Measurements from ENCODE around the gene TMEM229B.
"Not testable (repeated sequence)": the region's sequence is repeated elsewhere in the genome, so short reads cannot be mapped to it uniquely, and the experiment has no call there.

The TMEM229B gene

DNA sequence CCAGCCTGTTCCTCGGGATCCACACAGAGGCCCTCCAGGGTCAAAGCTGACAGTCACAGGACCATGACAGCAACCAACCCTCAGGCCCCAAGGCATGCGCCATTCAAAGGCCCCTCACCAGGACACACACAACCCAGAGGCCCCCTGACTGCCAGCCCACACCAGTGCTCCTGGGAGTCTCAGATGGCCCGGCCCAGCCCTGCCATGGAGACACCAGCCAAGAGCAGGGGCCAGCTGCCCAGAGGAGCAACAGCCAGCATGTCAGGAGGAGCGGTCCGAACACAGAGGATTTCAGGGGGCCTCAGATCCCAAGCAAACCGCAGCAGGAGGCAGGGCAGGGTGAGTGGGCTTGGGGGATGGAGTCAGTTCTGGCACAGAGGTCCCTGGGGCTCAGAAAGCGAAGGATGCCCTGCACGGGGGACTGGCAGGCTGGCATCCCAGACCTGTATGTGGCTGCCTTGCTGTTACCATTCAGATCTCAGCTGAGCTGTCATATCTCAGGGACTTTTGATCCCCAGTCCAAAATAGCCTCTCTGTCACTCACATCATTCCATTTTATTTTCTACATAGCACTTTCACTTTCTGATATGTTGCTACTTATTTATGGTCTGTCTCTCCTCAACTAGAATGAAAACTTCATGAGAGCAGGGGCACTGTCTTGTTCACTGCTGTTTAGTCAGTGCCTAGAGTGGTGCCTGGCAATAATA is 4.8 kb downstream of the TMEM229B start:
- no peak for DNase-seq

DNA sequence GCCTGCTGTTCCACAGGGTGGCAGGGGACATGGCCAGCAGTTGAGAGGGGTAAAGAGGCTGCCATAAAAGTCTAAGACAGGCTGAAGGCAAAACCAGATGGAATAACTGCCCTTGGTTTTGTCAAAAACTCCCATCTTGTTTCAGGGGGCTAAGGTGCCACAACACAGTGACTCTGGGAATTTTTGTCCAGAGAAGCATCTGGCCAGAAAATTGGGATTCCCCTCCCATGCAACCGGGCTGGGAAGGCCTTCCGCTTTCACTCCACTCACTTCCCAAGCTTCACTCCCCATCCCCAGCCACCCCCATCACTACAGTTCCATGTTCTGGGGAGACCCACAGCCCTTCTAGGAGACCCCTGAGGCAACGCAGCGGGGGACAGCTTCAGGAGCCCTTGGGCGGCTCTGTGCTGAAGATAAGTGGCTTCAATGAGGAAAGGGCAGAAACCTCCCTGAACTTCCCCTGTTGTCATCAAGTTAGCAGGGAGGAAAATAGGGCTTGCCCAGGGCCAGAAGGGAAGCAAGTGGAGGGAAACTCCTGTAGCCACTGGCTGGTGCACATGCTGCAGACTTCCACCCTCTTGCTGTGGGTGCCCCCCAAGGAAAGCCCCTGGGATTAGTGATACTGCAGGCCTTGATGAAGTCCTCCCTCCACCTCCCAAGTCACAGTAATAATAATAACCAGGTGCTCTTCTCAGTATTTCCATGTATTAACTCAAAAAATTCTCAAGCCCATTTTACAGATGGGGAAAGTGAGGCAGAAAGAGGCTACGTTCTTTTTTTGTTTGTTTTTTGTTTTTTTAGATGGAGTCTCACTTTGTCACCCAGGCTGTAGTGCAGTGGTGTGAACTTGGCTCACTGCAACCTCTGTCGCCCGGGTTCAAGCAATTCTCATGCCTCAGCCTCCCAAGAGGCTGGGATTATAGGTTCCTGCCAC is 6.0 kb downstream of the TMEM229B start:
- no peak for DNase-seq

DNA sequence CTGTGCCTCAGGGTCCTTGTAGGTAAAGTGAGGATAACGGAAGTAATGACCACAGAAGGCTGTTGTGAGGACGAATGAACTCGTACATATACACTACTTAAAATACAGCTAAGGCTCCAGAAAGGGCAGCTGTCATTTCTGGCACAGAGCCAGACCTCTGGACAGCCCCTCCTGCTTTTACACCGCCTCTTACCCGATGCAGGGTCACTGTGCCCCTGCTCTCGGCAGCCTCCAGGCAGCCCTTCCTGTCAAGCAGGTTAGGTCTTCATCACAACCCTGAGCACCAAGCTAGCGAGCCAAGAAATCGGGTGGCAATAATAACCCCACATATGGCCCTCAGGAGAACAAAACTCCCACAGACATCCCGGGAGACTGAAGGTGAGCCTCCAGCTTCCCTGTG is 8.5 kb downstream of the TMEM229B start:
- peak; percentile 48 for DNase-seq

DNA sequence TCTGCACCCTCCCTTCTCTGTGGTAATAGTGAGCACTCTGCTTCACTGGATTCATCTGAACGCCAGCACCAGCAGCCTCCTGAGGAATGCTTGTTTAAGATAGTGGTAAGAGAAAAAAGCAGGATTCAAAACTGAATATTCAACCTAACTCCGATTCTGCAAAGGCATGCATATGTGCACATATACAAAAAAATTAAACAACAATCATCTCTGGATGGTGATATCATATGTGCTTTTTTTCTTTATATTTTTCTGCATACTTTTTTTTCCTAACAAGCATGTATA is 9.8 kb downstream of the TMEM229B start:
- DNase-seq = no peak

DNA sequence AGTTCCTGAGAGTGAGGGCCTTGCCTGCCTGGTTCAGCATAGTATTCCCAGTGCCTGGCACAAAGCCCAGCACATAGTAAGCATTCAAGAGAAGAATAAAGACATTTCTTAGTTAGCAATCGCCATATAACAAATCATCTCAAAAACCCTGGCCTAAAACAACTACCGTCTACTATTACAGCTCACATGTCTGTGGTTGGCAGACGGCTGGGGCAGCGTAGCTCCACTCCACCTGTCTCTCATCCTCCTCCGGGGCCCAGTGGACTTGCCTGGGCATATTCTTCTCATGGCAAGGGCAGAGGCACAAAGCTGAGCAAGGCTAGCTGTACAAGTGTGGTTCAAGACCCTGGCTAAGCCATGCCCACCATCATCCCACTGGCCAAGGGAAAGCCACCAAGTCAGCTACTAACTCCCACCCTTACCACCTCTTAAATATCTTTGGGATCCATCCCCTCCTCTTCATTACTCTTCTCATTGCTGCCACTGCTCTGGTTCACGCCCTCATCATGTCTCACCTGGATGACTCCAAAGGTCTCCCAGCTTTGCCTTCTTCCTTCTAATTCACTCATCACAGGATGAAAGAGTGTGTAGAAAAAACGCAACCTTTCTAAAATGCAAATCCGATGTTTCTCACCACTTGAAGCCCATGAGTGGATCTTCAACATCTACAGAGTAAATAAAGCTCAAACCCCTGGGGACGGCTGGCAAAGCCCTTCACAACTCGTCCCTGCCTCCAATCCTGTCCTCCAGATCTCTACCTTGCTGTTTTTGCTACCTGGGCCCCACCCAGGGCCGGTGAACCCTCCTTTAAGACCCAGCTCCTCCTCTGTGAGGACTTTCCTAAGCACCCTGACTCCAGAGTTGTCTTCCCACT is 10.4 kb downstream of the TMEM229B start:
- DNase-seq = no peak

DNA sequence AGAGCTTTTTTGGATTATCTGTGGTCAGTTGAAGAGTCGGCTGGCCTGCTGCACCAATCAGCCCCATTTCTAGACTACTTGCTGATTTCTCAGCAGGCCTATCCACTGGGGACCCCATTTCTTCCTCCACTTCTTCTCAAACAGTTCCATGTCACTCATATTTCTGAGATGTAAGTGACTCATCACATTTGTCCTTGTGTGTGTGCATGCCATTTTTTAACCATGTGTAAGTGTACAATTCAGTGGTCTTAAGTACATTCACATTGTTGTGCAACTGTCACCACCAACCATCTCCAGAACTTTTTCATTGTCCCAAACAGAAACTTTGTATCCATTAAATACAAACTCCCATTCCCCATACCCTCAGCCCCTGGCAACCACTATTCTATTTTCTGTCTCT is 14.2 kb downstream of the TMEM229B start:
- no peak for DNase-seq

DNA sequence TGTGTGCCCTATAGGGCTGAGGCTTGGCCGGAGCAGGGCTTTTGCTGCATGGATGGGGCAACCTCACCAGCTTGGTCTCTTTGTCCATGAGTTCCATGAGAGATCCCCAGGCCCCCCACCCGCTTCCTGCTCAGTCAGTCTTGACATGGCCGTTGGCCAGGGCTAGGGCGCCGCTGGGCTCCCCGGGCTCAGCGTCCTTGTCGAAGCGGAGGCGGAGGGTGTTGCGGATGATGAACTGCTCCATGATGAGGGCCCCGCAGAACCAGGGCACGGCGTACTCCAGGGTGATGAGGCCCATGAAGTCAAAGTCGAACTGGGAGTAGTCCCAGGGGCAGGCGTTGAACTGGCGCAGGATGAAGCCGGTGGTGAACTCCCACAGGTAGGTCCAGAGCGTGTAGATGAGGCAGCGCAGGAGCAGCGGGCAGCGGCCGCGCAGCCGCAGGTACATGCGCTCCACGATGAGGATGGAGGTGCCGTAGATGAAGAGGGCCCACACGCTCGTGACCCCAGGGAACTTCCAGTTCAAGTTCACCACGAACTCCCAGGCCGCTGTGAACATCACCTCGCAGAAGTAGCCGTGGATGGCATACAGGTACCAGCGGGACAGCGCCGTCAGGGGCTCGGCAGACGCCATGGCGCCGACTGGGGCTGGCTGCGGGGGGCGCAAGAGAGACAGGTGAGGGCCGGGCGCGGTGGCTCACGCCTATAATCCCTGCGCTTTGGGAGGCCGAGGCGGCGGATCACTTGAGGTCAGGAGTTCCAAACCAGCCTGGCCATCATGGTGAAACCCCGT is 15.0 kb downstream of the TMEM229B start:
- DNase-seq = no peak

DNA sequence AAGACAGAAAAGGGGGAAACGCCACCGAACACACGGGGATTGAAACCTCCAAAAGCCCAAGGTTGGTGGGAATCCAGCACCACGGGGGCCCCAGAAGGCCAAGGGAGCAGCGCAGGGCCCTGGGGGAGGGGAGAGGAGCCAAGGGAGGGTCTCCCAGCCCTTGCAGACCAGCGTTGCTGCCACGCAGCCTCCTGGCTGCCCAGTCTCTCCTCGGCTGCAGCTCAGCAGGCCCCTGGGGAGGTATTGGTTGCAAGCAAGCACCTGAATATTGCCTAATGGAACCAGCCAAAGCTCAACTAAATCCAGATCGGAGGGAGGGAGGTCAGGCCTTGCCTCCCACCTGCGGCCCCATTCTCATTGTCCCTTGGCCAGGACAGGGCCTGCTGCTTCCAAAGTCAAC is 15.8 kb downstream of the TMEM229B start:
- DNase-seq = no peak

DNA sequence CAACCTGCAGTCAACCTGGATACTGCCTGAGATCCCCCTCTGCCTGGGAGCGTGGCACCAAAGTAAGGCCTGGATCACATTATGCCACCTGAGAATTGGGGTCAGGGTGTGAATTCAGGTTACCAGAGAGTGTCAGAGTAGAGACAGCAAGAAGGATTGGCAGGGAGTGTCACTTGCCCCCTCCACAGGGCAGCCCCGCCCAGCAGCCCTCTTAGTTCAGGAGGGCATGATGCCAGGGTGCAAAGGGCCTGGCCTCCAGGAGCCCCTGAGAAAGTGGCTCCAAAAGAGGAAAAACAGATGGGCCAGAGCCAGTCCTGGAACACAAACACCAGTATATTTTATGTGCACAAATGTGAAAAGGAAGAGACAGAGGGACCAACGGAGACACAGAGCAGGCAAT is 18.6 kb downstream of the TMEM229B start:
- no peak for DNase-seq

DNA sequence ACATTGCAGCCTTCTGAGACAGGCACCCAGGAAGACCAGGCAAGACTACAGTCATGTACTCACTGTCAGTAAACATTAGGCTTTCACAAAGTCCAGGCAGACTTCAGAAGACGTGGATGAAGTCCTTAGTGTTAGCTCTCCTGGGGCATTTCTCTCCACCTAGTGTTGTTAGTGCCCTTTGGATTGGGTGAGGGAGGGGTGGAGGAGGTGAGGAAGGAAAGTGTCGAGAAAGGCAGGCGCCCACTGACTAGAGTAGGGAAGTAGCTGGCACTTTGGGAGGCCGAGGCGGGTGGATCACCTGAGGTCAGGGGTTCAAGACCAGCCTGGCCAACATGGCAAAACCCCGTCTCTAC is 20.2 kb downstream of the TMEM229B start:
- DNase-seq = no peak

DNA sequence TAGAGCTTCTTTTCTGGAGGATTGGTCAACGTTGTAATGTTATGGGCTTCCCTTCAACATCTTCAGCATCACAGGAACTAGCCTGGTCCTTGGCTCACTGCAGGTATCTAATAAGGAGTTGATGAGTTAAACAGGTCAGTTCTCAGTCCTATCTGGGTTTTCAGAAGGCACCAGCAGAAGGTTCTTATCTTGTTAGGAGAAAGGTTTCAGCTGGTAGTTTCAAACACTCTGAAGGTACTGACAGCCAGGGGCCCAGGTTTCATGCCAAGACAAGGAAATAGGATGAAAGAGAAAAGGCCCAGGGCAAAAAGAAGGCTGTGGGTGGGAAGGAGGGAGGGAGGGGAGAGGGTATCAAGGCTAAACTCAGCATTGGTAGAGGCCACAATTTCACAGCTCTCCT is 21.4 kb downstream of the TMEM229B start:
- DNase-seq = no peak

DNA sequence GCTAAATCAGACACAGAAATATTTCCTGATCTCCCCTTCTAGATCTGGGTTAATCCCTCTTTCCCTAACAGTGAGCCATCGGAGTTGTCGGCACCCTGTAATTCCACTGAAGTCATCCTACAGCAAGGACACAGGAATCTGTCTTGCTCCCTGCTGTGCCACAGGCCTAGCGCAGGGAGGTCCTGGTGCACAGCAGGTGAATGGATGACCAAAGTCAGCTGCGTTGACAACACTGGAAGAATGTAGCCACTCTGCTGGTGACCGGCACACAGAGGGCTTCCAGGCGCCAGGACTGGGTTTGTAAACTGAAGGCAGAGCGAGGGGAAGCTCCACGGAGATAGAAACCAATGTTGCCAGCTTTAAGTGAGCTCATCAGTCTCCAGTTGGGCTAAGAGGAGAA is 23.6 kb downstream of the TMEM229B start:
- DNase-seq = no peak

DNA sequence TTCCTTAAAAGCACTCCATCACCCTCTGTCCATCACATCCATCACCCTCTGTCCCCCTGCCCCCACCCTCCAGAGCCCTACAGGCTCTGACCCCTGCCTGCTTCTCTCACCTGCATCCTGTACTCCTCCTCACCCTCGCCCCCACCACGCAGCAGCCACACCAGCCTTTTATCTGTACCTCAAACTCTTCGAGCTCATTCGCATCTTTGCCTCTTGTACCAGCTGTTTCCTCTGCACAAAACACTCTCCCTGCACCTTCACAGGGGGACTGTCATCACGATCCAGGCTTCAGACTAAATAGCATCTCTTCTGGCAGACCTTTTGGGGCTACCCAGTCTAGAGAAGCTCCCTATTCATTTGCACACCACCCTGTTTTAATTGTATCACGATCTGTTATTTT is 24.1 kb downstream of the TMEM229B start:
- DNase-seq = no peak

DNA sequence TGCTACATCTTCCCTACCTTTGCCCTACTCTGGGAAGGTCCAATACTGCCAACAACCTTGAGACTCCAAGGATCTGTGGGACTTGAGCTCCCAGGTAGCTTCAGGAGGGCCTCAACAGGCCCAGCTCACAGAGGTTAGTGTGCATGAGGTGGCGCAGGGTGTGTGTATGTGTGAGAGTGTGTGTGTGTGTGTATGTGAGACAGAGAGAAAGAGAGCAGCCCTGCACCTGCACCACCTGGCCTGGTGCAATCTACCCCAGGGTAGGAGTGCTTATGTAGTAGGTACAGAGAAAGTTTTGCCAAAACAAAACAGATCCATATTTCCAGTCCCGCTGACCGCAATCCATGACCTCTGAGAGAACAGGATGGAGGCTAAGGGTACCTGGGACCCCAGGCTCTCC is 24.6 kb downstream of the TMEM229B start:
- DNase-seq = no peak

DNA sequence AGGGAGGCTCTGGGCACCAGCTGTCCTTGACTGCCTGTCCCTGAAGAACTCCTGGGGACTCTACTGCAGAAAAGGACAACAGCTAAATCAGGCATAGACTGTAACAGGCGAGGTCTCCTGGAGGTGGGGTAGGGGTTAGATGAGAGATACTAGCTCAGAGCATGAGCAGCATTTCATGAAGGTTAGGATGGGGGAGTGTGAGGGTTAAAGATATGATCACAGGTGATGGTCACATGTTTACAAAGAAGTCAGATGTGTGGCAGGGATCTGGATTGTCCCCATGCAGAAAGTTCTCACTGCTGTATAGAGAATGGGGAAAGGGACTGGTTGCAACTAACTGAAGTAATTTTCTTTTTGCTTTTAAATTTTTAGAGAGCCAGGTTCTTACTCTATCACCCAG is 26.5 kb downstream of the TMEM229B start:
- DNase-seq = no peak

DNA sequence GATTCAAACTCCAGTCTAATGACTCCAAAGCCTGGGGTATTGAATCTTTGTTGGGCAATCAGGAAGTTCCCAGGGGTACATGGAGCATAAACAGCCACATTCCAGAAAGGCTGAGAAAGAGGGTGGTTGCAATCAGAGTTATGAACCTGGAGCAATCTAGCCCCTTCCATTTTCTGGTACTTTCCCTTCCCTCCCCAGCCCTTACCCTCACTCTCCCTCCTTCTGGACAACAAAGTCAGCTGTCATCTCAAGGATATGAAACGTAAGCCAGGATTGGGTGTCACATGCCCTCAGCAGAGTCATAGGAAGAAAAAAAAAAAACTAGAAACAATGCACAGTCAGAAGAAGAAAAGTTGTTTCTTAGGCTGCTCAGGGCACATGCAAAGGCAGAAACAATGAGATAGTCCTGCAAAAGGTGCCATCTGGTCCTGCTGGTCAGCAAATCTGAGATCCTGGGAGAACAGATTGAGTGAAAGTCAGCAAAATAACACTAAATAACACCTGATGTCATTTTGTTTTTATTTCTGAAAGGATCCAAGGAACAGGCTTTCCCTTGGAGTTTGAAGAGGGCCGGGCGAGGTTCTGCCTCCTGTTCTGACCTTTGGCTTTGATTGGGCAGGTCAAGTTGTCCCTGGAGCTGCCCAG is 27.1 kb downstream of the TMEM229B start:
- DNase-seq = no peak

DNA sequence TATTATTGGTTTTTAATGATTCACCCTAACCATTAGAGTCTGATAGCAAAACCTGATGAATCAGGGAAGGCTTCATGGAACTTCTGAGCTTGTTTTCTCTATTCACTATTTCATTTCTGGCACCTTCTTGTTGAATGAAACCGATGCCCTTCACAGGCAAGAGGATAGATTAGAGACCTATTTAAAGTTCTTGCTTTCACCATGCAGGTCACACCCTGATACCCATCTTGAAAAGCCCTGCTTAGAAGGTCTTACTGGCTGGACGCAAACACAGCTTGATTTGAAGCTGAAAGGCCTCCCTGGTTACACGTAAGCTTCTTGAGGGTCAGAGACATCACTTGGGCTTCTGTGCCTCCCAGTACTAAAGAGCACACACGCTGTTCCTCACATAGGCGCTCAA is 29.2 kb downstream of the TMEM229B start:
- DNase-seq = no peak

DNA sequence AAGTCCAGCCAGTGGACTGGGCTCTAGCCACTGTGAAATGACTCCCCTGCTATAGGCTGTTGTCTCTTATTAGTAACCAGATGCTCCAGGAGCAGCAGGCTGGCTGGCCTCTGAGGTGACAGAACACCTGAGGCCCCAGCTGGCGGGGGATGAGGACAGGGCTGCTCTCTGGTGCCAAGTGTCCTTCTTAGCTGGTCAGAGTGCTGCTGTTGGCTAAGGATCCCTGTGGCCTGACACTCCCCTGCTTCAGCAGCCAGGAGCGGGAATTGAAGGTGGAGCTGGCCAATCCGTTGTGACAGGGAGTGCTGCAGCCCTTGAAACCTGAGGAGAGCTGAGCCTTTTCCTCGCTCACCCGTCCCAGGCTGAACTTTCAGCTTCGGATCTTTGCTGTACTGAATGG is 30.7 kb downstream of the TMEM229B start:
- DNase-seq = peak; percentile 76

DNA sequence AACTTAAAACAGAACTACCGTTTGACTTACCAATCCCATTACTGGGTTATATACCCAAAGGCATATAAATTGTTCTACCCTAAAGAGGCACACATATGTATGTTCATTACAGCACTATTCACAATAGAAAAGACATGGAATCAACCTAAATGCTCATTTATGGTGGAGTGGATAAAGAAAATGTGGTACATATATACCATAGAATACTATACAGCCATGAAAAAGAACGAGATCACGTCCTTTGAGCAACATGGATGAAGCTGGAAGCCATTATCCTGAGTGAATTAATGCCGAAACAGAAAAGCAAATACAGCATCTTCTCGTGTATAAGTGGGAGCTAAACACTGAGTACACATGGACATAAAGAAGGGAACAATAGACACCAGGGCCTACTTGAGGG is 31.8 kb downstream of the TMEM229B start:
- no peak for DNase-seq

DNA sequence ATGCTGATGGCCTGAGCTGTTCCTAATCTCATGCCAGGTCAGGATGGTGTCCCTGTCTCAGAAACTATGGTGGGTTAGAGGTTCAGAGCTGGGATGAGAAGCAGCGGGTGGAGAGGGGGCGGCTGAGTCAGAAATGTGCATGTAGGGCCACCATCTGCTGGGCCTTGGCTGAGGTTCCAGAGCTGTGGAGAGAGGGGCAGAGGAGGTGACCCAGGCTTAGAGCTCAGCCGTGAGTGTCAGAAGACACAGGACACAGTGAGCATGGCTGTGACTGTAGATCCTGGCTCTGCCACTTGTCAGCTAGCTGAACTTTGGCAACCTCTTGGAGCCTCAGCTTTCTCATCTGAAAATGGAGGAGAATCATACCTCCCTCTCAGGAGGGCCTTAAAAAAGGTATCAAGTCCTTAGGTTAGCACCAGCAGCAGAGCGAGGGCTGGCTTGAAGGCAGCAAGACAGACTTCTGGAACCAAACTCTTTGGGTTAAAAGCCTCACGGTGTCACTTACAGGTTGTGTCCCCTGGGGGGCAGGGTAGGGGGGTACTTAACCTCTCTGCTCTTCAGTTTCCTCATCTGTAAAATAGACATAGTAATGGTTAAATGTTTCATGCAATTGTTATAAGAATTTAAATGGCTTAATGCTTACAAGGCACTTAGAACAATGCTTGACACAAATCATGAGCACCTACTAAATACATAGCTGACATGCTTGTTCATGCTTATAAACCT is 34.8 kb downstream of the TMEM229B start:
- no peak for DNase-seq

DNA sequence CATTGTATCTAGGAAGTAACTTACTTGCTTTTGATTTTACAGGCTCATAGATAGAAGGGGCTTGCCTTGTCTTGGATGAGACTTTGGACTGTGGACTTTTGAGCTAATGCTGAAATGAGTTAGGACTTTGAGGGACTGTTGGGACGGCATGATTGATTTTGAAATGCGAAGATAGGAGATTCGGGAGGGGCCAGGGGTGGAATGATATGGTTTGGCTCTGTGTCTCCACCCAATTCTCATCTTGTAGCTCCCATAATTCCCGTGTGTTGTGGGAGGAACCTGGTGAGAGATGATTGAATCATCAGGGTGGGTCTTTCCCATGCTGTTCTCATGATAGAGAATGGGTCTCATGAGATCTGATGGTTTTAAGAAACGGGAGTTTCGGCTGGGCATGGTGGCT is 36.9 kb downstream of the TMEM229B start:
- not testable (repeated sequence) for DNase-seq

DNA sequence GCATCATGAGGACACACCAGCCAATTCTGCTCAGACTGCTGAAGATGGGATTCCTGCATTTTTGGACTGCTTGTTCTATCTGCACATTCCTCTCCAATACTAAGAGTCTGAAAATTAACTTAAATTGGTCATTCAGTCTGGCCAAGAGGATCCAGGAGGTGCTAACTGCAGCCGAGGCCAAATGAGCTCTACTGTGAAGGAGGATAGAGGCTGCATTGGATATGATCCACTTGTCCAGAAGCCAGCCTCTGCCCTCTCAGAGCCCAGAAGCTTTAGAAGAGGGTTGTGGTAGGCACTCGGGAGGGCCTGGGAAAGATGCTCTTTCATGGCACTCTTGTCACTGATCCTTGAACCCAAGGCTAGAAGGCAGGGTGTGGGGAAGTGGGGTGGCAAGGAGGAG is 39.4 kb downstream of the TMEM229B start:
- DNase-seq = no peak

Measured in islet precursor cell (in vitro differentiated cells).